Chondrocyte (in vitro differentiated cells): ENCODE results near the gene SMNDC1. TPM values are rescaled to one million over a fixed set of nuclear protein-coding genes. Genes with fewer than 3 reads are reported as not detected.

Experiments
- DNase-seq: peaks from one replicate; pipeline ENCODE4 v3.0.0; 2021; ENCODE audit warnings: mixed read lengths, low spot score
- H3K27ac Mint-ChIP-seq: one replicate; pipeline ENCODE4 v1.8.0; 2021; ENCODE audit warnings: mild to moderate bottlenecking, moderate library complexity, mixed read lengths; ENCODE audit not compliant: unreplicated experiment
- H3K27me3 Mint-ChIP-seq: 2 replicates; pipeline ENCODE4 v1.8.0; 2021; ENCODE audit warnings: low read depth, mixed read lengths
- H3K36me3 Mint-ChIP-seq: 2 replicates; pipeline ENCODE4 v1.8.0; 2021; ENCODE audit warnings: low read depth, mixed read lengths
- H3K4me1 Mint-ChIP-seq: 2 replicates; pipeline ENCODE4 v1.8.0; 2021; ENCODE audit warnings: low read depth, mild to moderate bottlenecking, mixed read lengths
- H3K4me3 Mint-ChIP-seq: one replicate; pipeline ENCODE4 v1.8.0; 2021; ENCODE audit warnings: mild to moderate bottlenecking, moderate library complexity, mixed read lengths; ENCODE audit not compliant: unreplicated experiment
- H3K9me3 Mint-ChIP-seq: 2 replicates; pipeline ENCODE4 v1.8.0; 2021; ENCODE audit warnings: low read depth, mixed read lengths
- total RNA-seq: library from RNA; stranded (reverse); gene quantifications from 3 replicates; pipeline ENCODE4 v1.2.1, GENCODE V29; 2021
- TF ChIP-seq, protein P1 (sequence below): fragments of 200-600 bp; sonication (generic); IDR thresholded peaks from 2 replicates; pipeline ENCODE4 v1.5.0; 2021; ENCODE audit warnings: antibody characterized with exemption, mild to moderate bottlenecking, moderate library complexity

The SMNDC1 gene
- total RNA-seq, 1 donor from 2014 or later: 26.2 TPM

DNA sequence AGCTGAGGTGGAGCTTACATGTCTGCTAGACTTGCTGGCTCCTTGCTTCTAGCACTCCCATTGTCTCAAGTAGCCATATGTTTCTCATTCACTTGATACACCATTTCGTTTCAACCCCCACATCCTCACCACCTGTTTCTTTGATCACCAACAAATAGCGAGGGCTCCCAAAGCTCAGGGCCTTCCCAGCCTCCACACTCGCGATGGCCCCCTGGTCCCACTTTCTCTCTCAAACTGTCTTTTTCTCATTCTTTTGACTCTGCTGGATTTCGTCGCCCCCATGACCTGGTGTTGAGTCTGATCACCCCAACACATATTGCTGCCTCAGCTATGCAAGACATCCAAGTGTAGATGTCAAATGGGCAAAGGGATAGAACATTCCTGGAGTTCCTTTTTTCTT lies 26.0 kb upstream of the SMNDC1 start:
- H3K36me3 Mint-ChIP-seq: peaks cover 11% of the 10 kb centered on the region
- no peak for DNase-seq
- TF ChIP-seq, protein P1, sequence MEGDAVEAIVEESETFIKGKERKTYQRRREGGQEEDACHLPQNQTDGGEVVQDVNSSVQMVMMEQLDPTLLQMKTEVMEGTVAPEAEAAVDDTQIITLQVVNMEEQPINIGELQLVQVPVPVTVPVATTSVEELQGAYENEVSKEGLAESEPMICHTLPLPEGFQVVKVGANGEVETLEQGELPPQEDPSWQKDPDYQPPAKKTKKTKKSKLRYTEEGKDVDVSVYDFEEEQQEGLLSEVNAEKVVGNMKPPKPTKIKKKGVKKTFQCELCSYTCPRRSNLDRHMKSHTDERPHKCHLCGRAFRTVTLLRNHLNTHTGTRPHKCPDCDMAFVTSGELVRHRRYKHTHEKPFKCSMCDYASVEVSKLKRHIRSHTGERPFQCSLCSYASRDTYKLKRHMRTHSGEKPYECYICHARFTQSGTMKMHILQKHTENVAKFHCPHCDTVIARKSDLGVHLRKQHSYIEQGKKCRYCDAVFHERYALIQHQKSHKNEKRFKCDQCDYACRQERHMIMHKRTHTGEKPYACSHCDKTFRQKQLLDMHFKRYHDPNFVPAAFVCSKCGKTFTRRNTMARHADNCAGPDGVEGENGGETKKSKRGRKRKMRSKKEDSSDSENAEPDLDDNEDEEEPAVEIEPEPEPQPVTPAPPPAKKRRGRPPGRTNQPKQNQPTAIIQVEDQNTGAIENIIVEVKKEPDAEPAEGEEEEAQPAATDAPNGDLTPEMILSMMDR: no peak
- no peak overlapping the region for H3K4me3 Mint-ChIP-seq
- peaks cover 20% of the 10 kb centered on the region for H3K4me1 Mint-ChIP-seq
- H3K9me3 Mint-ChIP-seq: peaks cover 22% of the 10 kb centered on the region
- no peaks in the 10 kb centered on the region for H3K27me3 Mint-ChIP-seq
- no peak overlapping the region for H3K27ac Mint-ChIP-seq

DNA sequence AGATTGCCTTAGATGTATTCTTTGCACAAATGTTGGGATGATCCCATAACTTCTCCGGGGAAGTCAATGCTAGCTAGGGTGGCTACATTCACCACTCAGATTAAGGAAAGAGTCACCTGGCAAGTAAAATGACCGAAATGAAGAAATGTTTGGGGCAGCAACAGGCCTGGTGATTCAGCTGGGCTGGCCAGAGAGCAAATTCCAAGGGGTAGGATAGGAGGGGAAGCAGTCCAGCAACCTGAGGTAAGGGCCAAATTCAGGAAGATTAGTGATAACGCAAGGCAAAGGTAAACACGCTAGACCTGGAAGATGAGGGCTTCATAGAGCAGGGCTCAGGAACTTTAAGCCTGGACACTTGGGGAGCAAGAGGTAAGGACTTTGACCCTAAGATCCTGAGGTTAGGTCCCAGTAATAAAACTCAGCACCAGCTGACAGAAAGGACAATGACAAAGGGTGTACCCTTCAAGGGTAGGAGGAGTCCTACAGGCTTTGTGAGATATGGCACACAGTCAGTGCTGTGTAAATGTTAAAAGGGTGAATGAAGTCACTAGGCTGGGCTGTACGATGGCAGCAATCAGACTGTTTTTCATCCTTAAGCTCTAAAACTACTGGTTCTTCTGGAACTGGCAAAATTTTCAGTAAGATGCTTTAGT lies 22.7 kb upstream of the SMNDC1 start:
- Mint-ChIP-seq H3K4me1 (peaks cover 24% of the 10 kb centered on the region), H3K27me3 (no peaks in the 10 kb centered on the region), H3K9me3 (peaks cover 22% of the 10 kb centered on the region), H3K36me3 (peaks cover 11% of the 10 kb centered on the region), H3K4me3 (no peak overlapping the region), H3K27ac (peak overlapping the region; percentile 65)
- no peak for DNase-seq
- TF ChIP-seq, protein P1: no peak

DNA sequence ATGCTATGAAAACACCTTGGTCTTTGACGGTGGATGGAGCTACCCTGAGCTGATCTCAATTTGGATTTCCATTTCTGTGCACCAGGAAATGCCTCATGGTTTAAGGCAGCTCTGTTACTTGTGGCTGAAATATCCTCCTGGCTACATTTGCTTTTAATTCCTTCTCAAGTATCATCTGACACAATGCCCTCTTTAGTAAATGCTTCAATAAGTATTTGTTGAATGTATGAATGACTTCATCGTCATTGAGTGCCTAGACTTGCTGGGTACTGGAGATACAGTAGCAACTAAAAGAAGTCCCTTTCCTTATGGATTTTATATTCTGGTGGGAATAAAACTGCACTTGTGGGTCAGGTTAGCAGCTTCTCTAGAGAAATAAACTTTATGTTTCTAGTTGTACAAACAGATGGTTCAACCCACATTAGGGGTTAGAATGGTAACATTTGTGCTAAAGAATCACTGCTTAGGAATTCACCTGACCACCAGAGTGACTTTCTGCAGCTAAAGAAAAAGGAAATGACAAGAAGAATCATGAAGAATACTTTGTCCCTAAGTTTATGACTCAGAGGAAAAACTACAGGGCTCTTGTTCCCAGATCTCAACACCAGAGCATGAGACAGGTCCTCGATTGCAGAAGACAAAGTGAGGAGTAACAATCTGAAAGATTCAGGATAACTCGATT lies 21.8 kb upstream of the SMNDC1 start:
- H3K4me3 Mint-ChIP-seq: no peak overlapping the region
- TF ChIP-seq, protein P1: no peak
- peaks cover 24% of the 10 kb centered on the region for H3K4me1 Mint-ChIP-seq
- H3K9me3 Mint-ChIP-seq: peaks cover 23% of the 10 kb centered on the region
- peaks cover 13% of the 10 kb centered on the region for H3K36me3 Mint-ChIP-seq
- DNase-seq: no peak
- H3K27ac Mint-ChIP-seq: peak overlapping the region; percentile 71
- no peaks in the 10 kb centered on the region for H3K27me3 Mint-ChIP-seq

DNA sequence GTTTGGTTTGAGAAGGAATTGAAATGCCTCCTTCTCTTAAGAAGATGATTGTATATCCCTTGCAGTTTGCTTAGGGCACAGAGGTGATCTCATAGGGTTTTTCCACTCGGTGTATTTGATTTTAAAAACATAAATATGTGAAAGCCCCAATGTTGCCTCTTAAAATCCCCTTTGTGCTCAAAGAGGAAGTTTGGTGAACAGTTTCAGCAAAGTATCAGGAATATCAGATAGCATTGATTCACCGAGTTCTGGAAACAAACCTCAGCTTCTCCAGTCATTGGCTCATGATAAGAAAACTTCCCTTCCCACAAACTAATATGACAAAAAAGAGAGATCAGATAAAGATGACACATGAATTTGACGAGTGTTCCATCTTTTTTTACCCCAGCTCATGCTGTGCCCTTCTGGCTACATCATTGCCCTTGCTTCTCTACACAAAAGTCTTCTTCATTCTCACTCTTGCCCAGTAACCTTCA lies 20.1 kb upstream of the SMNDC1 start:
- no peaks in the 10 kb centered on the region for H3K27me3 Mint-ChIP-seq
- no peak for DNase-seq
- H3K4me1 Mint-ChIP-seq: peaks cover 24% of the 10 kb centered on the region
- TF ChIP-seq, protein P1: no peak
- H3K9me3 Mint-ChIP-seq: peaks cover 21% of the 10 kb centered on the region
- peaks cover 8% of the 10 kb centered on the region for H3K36me3 Mint-ChIP-seq
- H3K27ac Mint-ChIP-seq: no peak overlapping the region
- H3K4me3 Mint-ChIP-seq: no peak overlapping the region

DNA sequence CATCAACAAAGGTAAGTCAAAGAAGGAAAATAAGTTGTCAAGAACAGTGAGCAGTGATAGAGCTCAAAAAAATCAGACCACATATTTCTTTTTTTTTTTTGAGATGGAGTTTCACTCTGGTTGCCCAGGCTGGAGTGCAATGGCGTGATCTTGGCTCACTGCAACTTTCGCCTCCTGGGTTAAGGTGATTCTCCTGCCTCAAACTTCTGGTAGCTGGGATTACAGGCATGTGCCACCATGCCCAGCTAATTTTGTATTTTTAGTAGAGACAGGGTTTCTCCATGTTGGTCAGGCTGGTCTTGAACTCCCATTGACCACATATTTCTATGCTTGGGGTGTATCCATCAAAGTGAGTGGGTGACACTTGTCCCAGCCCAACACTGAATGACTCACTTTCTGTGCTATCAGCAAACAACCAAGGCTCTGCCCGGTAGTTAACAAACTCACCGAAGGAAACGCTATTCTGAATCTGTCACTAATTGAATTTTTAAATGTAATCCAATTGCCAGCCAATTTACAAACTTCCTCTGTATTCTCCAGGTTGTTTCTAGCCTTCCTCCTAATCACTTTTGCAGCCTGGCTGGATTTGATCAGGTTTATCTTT lies 19.6 kb upstream of the SMNDC1 start:
- Mint-ChIP-seq H3K27me3 (no peaks in the 10 kb centered on the region), H3K4me1 (peaks cover 24% of the 10 kb centered on the region), H3K4me3 (no peak overlapping the region), H3K36me3 (peaks cover 10% of the 10 kb centered on the region), H3K9me3 (peaks cover 21% of the 10 kb centered on the region), H3K27ac (no peak overlapping the region)
- TF ChIP-seq, protein P1: no peak
- DNase-seq: no peak
